LoVo (cell line): ENCODE data around the gene NPRL2.
A peak's percentile ranks its signal among the peaks of the same experiment; 100 is the strongest.

Experiments
- DNase-seq: peaks from one replicate; pipeline ENCODE4 v3.0.0-alpha.2; 2016; ENCODE audit warnings: low spot score

The NPRL2 gene

GRCh38 chr3:50304601-50305000, 46.0 kb downstream of the NPRL2 start:
- no peak for DNase-seq

DNA sequence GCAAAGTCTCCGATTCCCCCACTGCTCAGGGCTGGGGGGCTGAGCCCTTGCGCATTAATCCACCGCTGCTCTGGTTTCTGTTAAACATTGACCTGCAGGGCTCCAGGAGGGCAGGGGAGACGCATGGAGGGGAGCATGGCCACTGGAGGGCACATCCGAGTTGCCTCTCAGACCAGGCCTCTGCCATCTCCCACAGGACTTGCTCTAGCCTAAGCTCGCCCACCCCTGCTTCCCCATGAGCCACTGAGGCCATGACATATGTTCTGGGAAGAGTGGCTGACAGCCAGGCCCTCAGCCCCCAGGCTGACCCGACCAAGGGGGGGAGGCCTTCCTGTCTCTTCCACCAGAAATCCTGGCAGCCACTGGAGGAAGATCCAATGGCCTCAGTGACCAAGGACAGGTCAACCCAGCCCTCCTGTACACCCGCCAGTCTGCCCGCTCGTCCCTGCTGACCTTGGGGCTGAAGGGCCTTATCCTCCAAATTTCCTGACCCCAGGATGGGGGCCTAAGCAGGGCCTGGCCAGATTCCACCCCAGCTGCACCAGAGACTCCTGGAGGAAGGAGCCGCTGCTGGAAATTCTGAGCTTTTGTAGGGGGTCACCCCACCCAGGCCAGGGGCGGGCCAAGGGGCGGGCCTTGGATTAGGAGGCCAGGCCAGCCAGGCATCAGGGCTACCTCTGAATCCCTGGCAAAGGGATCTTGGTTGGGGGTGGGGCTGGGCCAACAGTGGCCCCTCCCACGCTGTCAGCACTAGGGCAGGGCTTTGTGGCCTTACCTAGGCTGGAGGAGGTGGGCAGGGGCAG, 47.4 kb downstream of the NPRL2 start, which contains the start of gene HYAL1:
TSS of gene HYAL1 (minus strand) at position 562 of the 803 bp plus-strand sequence. CDS start 618 bp downstream, outside the sequence.
- no peak for DNase-seq

DNA sequence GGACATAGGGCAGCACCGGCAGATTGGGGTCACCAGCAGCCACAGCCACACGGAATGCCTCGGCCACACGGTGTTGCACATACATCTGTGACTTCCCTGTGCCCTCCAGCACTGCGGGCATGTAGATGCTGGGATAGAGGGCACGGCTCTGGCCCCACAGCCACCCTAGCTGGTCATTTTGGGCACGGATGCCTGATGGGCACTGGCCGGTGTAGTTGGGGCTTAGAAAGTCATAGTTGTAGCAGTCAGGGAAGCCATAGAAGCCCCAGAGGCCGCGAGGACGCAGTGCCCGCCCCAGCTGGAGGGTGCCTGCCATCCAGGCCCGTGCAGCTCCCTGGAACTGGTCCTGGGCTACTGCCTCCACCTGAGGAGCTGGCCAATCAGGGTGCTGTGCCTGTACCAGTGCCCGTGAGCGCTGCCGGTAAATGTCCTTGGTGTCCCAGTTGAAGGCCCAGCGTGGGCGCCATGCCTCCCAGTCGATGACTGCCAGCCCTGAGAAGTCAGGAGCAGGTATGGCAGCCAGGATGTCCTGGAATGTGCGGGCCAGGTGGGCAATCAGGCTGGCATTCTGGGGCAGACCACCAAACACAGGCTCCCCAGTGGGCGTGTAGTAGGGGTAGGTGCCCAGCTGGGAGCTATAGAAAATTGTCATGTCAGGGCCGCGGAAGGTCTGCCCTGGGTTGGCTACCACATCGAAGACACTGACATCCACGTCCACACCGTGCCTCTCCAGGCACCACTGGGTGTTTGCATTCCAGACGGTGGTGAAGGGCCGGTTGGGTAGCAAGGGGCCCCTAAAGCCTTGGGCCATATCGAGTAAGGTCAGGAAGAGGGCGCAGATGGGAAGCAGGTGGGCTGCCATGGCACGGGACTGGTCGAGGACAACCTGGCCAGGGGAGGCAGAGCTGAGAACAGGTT, 48.2 kb downstream of the NPRL2 start:
- no peak for DNase-seq

DNA sequence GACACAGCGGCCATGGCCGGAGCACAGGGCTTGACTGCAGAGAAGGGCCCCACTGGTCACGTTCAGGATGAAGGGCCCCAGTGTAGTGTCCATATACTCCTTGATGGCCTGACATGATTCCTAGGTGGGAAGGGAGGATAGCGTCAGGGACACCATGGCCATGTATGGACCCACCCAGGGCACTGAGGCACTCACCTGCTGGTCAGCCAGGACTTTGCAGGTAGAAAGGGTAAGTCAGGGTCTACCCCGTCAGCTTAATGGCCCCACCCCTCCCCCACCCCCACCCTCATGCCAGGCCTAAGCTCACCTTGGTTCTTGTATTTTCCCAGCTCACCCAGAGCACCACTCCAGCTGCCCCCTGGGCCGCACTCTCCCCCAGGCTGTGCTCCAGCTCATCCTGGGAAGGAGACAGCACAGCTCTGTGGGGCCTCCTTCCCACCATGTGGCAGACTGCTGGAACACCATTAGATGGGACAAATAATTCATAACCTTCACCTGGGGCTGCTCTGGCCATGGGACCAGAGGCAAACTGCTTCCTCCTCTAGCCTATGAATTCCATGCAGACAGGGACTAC, 49.8 kb downstream of the NPRL2 start:
- DNase-seq: no peak

GRCh38 chr3:50299929-50300680, 50.5 kb downstream of the NPRL2 start:
- no peak for DNase-seq

DNA sequence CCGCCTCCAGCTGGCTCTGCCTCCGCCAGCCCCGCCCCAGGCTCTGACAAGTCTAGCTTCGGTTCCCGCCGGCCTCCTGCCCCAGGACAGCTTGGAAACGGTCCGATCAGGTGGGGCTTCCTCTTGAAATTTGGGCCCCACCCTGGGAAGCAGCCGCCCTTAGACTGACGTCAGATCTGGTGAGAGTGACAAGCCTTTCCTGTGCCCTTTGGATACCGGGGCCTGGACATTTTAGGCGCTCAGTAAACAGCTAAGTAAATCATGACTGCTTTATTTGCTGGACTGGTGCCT, 51.0 kb downstream of the NPRL2 start:
- DNase-seq: no peak

DNA sequence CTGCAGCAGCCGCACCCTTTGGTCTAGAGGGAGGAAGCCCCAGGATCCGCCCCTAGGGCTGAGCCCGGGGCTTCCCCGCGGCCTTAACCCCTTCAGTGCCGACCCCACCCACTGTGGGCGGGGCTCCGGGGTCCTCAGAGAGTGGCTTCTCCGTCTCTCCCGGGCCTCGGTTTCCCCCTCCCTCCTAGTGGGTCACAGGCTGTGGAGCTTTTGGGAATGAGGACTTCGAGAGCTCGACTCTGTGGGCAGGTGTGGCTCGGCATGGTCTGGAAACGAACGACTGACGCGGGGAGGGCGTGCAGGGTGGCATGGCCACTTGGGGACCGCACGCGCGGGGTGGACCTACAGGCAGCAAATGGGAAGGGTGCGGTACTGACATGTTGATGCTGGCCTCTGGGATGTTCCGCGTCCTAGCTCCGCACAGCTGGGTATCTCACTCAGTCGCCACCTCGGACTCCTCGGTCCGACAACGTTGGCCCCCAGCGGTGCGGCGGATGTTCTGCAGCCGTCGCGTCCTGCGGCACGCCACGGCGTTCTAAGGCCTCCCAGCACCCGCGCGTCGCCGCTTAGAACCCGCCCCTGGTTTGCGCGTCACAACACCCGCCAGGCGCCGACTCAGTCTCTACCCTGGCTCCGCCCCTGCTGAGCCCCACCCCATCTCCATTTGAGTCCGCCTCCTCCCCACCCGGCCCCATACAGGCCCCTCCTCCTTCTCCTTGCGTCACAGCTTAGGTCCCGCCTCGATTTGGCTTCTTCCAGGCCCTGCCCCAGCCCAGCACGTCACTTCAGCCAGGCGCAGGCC, 51.5 kb downstream of the NPRL2 start, which contains the start of the genes HYAL3 and NAA80:
TSS of gene HYAL3 (minus strand) at position 570 of the 802 bp plus-strand sequence. CDS start 3,803 bp downstream, outside the sequence.
TSS of gene NAA80 (minus strand) at position 570 of the 802 bp plus-strand sequence. CDS start 1,942 bp downstream, outside the sequence.
- peak; percentile 99 for DNase-seq

- no peak for DNase-seq
Observed at GRCh38 chr3:50297896-50298725, 52.5 kb downstream of the NPRL2 start.

DNA sequence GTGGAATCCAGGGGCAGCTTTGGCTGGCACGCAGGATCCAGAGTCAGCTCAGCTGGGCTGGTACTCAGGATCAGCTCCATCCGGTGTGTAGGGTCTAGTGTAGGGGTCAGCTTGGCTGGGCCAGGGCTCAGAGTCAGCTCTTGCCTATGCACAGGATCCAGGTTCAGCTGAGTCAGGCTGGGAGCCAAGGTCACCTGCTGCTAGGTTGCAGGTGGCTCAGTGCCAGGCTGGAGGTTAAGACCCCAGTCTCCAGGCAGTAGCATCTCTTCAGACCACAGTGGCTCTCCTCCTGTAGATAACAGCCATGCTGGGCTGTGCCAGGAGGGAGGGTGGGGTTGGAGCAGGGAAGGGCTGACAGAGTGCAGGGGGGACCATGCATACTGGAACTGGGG, 53.2 kb downstream of the NPRL2 start:
- no peak for DNase-seq
